ENCODE measurements around the gene FAM167B.
"Not testable (repeated sequence)": the region's sequence is repeated elsewhere in the genome, so short reads cannot be mapped to it uniquely, and the experiment has no call there.

Gene FAM167B

GRCh38 chr1:32275424-32275823, 28.4 kb downstream of the FAM167B start:
- H3K9ac ChIP-seq (ENCODE audit: low read depth, low read length): no peak overlapping the region
- peak overlapping the region; percentile 83 for H3K27ac ChIP-seq (ENCODE audit: low read length)
- no peaks in the 10 kb centered on the region for H4K20me1 ChIP-seq (ENCODE audit: insufficient read depth, low read length)
- no peak overlapping the region for H3K4me2 ChIP-seq (ENCODE audit: insufficient read depth, low read length)
- peaks cover 63% of the 10 kb centered on the region for H3K36me3 ChIP-seq (ENCODE audit: insufficient read depth, low read length)
- H3K4me3 ChIP-seq (ENCODE audit: low read depth in 1 of 2, low read length in 2 of 2): no peak overlapping the region
- peaks cover 39% of the 10 kb centered on the region for H3K4me1 ChIP-seq (ENCODE audit: insufficient read depth, low read length)
- H2AFZ ChIP-seq (ENCODE audit: low read depth, low read length): no peak overlapping the region
- DNase-seq (peak; percentile 35), ATAC-seq (ENCODE audit: insufficient read depth, low read depth) (no peak)
- no peaks in the 10 kb centered on the region for H3K9me3 ChIP-seq (ENCODE audit: insufficient read depth, low read length, severe bottlenecking)
- no peaks in the 10 kb centered on the region for H3K27me3 ChIP-seq (ENCODE audit: insufficient read depth, low read length, poor library complexity)
- H3K79me2 ChIP-seq (ENCODE audit: insufficient read depth, low read length): peaks cover 33% of the 10 kb centered on the region
- TF ChIP-seq CTCF (IDR thresholded peaks at IDR 0.05; ENCODE audit: borderline replicate concordance, extremely low read depth, low read length, poor library complexity, severe bottlenecking) (no peak), EZH2 (IDR thresholded peaks at IDR 0.05; ENCODE audit: borderline replicate concordance, low read depth, low read length, severe bottlenecking) (no peak)

- Histone ChIP-seq H3K27me3 (ENCODE audit: insufficient read depth, low read length, poor library complexity) (no peaks in the 10 kb centered on the region), H3K79me2 (ENCODE audit: insufficient read depth, low read length) (peaks cover 30% of the 10 kb centered on the region), H3K9me3 (ENCODE audit: insufficient read depth, low read length, severe bottlenecking) (no peaks in the 10 kb centered on the region), H3K27ac (ENCODE audit: low read length) (no peak overlapping the region), H3K9ac (ENCODE audit: low read depth, low read length) (no peak overlapping the region), H4K20me1 (ENCODE audit: insufficient read depth, low read length) (no peaks in the 10 kb centered on the region), H3K4me1 (ENCODE audit: insufficient read depth, low read length) (peaks cover 38% of the 10 kb centered on the region), H3K36me3 (ENCODE audit: insufficient read depth, low read length) (peaks cover 69% of the 10 kb centered on the region), H3K4me3 (ENCODE audit: low read depth in 1 of 2, low read length in 2 of 2) (no peak overlapping the region), H3K4me2 (ENCODE audit: insufficient read depth, low read length) (no peak overlapping the region), H2AFZ (ENCODE audit: low read depth, low read length) (no peak overlapping the region)
- TF ChIP-seq EZH2 (IDR thresholded peaks at IDR 0.05; ENCODE audit: borderline replicate concordance, low read depth, low read length, severe bottlenecking): no peak
- no peak for TF ChIP-seq CTCF (IDR thresholded peaks at IDR 0.05; ENCODE audit: borderline replicate concordance, extremely low read depth, low read length, poor library complexity, severe bottlenecking)
- DNase-seq (no peak), ATAC-seq (ENCODE audit: insufficient read depth, low read depth) (no peak)
Observed at GRCh38 chr1:32276032-32276782, 29.2 kb downstream of the FAM167B start.

- H4K20me1 ChIP-seq (ENCODE audit: insufficient read depth, low read length); H3K4me2 ChIP-seq (ENCODE audit: insufficient read depth, low read length); H3K4me3 ChIP-seq (ENCODE audit: low read depth in 1 of 2, low read length in 2 of 2); DNase-seq; H3K27me3 ChIP-seq (ENCODE audit: insufficient read depth, low read length, poor library complexity); H3K27ac ChIP-seq (ENCODE audit: low read length); H3K4me1 ChIP-seq (ENCODE audit: insufficient read depth, low read length); H3K9ac ChIP-seq (ENCODE audit: low read depth, low read length); ATAC-seq (ENCODE audit: insufficient read depth, low read depth); H2AFZ ChIP-seq (ENCODE audit: low read depth, low read length); H3K79me2 ChIP-seq (ENCODE audit: insufficient read depth, low read length); H3K9me3 ChIP-seq (ENCODE audit: insufficient read depth, low read length, severe bottlenecking): not testable (repeated sequence)
- peaks cover 53% of the 10 kb centered on the region for H3K36me3 ChIP-seq (ENCODE audit: insufficient read depth, low read length)
Observed at GRCh38 chr1:32284777-32285176, 37.8 kb downstream of the FAM167B start.

- no peaks in the 10 kb centered on the region for H4K20me1 ChIP-seq (ENCODE audit: insufficient read depth, low read length)
- no peaks in the 10 kb centered on the region for H3K79me2 ChIP-seq (ENCODE audit: insufficient read depth, low read length)
- TF ChIP-seq CTCF (IDR thresholded peaks at IDR 0.05; ENCODE audit: borderline replicate concordance, extremely low read depth, low read length, poor library complexity, severe bottlenecking) (no peak), EZH2 (IDR thresholded peaks at IDR 0.05; ENCODE audit: borderline replicate concordance, low read depth, low read length, severe bottlenecking) (no peak)
- H3K36me3 ChIP-seq (ENCODE audit: insufficient read depth, low read length): peaks cover 46% of the 10 kb centered on the region
- H3K27me3 ChIP-seq (ENCODE audit: insufficient read depth, low read length, poor library complexity): no peaks in the 10 kb centered on the region
- no peak overlapping the region for H3K4me3 ChIP-seq (ENCODE audit: low read depth in 1 of 2, low read length in 2 of 2)
- ATAC-seq (ENCODE audit: insufficient read depth, low read depth) (no peak), DNase-seq (no peak)
- H3K9me3 ChIP-seq (ENCODE audit: insufficient read depth, low read length, severe bottlenecking): no peaks in the 10 kb centered on the region
- no peak overlapping the region for H3K9ac ChIP-seq (ENCODE audit: low read depth, low read length)
- H3K4me2 ChIP-seq (ENCODE audit: insufficient read depth, low read length): no peak overlapping the region
- H3K27ac ChIP-seq (ENCODE audit: low read length): no peak overlapping the region
- no peak overlapping the region for H2AFZ ChIP-seq (ENCODE audit: low read depth, low read length)
- H3K4me1 ChIP-seq (ENCODE audit: insufficient read depth, low read length): peaks cover 4% of the 10 kb centered on the region
Observed at GRCh38 chr1:32285658-32286057, 38.6 kb downstream of the FAM167B start.

All from DND-41 (cell line).